NOMO-1 treated with dmso at 0.1 percent for 144 hours (cell line): ENCODE measurements around the gene DRD2.

Experiments used
- DNase-seq: peaks from one replicate; lab custom pipeline; 2025; ENCODE audit not compliant: unreplicated experiment; lab: John Stamatoyannopoulos, UW

DRD2 gene

GRCh38 chr11:113446938-113447337 lies 28.3 kb downstream of the DRD2 start:
- DNase-seq = no peak

GRCh38 chr11:113446112-113446511 lies 29.1 kb downstream of the DRD2 start:
- DNase-seq = no peak

- DNase-seq = no peak
These were observed 30.6 kb downstream of the DRD2 start for GRCh38 chr11:113444502-113445123.

- no peak for DNase-seq
These were observed 34.4 kb downstream of the DRD2 start for GRCh38 chr11:113440816-113441215.

- no peak for DNase-seq
These were observed 38.4 kb downstream of the DRD2 start for GRCh38 chr11:113436672-113437252.

- no peak for DNase-seq
These were observed 39.8 kb downstream of the DRD2 start for GRCh38 chr11:113435190-113435968.

- no peak for DNase-seq
These were observed 43.5 kb downstream of the DRD2 start for GRCh38 chr11:113431746-113432145.

GRCh38 chr11:113426686-113427085 lies 48.5 kb downstream of the DRD2 start:
- DNase-seq = no peak

GRCh38 chr11:113420808-113421207 lies 54.4 kb downstream of the DRD2 start:
- no peak for DNase-seq

GRCh38 chr11:113419454-113420003 lies 55.7 kb downstream of the DRD2 start:
- no peak for DNase-seq

- no peak for DNase-seq
These were observed 57.8 kb downstream of the DRD2 start for GRCh38 chr11:113417428-113417827.

GRCh38 chr11:113415343-113415742 lies 59.9 kb downstream of the DRD2 start:
- DNase-seq = no peak

- DNase-seq = no peak
These were observed 62.5 kb downstream of the DRD2 start for GRCh38 chr11:113412675-113413074.

GRCh38 chr11:113411536-113411935 lies 63.7 kb downstream of the DRD2 start:
- no peak for DNase-seq

GRCh38 chr11:113410414-113411135 lies 64.6 kb downstream of the DRD2 start:
- DNase-seq = no peak

- DNase-seq = no peak
These were observed 65.7 kb downstream of the DRD2 start for GRCh38 chr11:113409526-113409925.

GRCh38 chr11:113408887-113409286 lies 66.3 kb downstream of the DRD2 start:
- DNase-seq = no peak

GRCh38 chr11:113408206-113408605 lies 67.0 kb downstream of the DRD2 start:
- DNase-seq = no peak

- DNase-seq = no peak
These were observed 68.0 kb downstream of the DRD2 start for GRCh38 chr11:113407163-113407562.

- no peak for DNase-seq
These were observed 69.3 kb downstream of the DRD2 start for GRCh38 chr11:113405724-113406478.
